CD4-positive, alpha-beta T cell treated with Interferon gamma for 1 hour (primary cell): ENCODE data around the gene ITFG1.
"Not testable (repeated sequence)": the region's sequence is repeated elsewhere in the genome, so short reads cannot be mapped to it uniquely, and the experiment has no call there.

Experiments used
- DNase-seq: peaks from one replicate; pipeline ENCODE4 v3.0.0-alpha.2; 2020

Gene ITFG1

DNA sequence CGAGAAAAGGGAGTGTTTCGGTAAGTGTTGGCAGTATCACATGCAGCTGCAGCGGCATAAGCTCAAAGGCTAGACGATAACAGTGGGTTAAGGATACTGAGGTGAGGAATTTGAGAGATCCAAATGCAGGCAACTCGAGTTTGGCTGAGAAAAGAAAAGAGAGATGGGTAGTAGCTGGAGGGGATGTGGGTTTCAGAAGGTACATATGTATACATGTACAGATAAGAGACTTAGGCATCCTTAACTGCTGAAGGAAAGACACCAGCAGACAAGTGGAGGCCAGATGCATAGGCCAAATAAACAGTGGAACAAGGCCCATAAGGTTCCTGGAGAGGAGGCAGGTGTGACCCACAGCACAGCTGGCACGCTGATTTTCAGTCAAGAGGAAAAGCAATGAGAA lies 230.6 kb downstream of the ITFG1 start:
- DNase-seq = no peak

DNA sequence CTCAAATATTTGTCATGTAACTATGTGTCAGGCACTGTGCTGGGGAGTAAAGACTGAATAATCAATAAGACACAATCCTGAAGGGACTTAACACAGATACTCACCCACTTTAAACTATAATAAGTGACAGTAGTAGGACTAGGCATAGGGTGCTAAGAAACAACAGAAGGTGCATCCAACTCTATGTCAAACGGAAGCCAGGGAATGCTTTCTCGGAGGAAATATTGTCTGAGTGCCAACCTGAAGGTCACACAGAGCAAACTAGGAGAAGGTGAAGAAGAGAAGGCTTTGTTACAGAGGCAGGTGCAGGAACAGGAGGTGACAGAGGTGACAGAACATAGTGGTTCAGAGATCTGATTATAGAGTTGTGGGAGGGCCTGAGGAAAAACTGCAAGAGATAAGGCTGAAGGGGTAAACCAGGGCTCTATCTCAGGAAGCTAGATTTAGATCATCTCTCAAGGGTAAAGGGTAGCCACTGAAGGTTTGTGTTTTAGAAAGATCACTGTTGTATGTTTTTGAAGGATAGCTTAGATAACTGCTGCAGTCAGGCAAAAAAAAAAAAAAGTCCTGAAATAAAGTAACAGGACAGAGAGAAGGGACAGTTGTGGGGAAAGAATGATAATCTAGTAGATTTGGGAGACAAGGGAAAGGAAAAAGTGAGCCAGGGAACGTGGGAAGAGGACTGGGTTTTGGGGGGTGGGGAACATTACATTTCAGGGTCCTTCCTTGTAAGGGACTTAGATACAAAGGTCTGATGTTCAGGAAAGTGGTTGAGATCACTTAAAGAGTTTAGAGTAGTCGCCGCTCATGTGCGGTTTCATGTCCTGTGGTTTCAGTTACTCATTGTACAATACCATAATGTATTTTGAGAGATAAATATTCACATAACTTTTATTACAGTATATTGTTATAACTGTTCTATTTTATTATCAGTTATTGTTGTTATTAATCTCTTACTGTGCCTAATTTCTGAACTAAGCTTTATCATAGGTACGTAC lies 231.5 kb downstream of the ITFG1 start:
- no peak for DNase-seq

DNA sequence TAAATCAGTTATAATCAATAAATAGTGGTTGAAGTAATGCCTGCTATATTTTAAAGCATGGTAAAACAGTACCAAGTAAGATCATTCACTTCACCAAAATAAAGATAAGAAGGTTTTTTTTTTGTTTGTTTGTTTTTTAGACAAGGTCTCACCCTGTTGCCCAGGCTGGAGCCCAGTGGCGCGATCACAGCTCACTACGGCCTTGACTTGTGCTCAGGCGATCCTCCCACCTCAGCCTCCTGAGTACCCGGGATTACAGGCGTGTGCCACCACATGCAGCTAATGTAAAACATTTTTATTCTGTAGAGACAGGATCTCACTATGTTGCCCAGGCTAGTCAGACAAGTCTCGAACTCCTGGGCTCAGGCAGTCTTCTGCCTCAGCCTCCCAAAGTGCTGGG lies 232.6 kb downstream of the ITFG1 start:
- no peak for DNase-seq

DNA sequence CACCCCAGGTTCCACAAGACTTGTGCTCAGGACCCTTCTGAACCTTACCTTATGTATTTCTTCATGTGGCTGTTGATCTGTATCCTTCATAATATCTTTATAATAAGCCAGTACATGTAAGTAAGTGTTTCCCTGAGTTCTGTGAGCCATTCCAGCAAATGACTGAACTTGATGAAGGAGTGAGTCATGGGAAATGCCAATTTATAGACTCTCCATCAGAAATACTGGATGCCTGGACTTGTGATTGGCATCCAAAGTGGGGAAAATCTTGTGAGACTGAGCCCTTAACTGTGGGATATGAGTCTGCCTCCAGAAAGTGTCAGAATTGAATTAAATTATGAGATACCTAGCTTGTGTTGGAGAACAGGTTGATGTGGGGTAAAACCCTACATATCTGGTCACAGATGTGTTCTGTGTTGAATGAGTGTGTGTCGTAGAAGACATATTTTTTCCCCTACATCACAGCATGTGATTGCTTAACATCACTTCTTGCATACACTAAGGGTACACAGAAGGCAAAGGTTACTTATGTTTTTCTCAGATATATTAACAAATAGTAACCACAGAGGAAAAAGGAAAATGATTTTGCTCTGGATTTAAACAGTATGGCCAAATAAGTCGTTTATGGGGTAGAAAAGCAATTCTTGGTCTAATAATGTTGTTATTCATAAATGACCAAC lies 247.0 kb downstream of the ITFG1 start:
- DNase-seq = no peak

DNA sequence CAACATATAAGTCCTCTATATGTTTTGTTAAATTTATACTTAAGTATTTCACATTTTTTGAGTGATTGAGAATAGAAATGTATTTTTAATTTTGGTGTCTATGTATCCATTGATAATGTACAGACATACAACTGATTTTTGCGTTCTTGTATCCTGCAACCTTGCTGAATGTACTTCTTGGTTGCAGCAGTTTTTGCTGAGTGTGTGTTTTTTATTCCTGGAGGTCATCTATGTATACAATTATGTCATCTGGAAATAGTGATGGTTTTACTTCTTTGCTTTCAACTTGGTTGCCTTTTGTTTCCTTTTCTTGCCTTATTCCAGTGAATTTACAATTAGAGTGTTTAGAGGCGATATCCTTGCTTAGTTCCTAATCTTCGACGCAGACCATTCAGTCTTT lies 249.6 kb downstream of the ITFG1 start:
- DNase-seq = no peak

DNA sequence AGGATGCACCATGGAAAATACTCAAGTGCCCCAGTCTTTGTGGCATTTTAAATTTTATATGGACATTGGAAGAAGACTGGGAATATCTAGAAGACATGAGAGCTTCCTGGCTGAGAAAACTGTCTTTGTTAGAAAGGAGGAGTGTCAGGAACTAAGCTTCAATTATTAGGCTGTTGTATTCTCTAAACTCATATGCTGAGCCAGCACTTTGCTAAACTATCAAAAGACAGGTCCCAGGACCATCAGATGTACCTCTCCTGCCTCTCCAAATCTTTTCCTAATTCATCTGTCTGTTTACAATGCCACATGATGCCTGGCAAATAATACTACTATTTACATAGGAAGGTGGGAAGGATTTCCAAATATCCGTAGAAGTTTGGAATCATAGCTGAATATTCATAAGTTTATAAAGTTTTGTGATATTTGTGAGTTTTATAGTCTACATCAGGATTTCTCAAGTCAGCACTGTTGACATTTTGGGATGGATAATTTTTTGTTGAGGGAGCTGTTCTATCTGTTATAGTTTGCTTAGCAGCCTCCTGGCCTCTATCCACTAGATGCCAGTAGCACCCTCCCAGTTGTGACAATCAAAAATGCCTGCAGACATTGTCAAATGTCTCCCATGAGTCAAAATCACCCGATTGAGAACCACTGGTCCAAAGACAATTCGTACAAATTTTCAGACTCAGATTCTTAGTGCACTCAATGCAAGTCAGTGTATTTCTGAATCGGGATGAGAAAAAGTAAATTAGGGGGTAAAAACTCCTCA lies 255.9 kb downstream of the ITFG1 start:
- no peak for DNase-seq

DNA sequence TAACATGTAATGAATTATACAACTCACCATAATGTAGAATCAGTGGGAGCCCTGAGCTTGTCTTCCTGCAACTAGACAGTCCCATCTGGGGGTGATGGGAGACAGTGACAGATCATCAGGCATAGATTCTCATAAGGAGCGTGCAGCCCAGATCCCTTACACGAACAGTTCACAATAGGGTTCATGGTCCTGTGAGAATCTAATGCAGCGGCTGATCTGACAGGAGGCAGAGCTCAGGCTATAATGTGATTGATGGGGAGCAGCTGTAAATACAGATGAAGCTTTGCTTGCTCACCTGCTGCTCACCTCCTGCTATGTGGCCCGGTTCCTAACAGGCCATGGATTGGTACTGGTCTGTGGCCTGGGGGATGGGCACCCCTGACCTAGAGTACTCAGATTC lies 257.4 kb downstream of the ITFG1 start:
- not testable (repeated sequence) for DNase-seq

DNA sequence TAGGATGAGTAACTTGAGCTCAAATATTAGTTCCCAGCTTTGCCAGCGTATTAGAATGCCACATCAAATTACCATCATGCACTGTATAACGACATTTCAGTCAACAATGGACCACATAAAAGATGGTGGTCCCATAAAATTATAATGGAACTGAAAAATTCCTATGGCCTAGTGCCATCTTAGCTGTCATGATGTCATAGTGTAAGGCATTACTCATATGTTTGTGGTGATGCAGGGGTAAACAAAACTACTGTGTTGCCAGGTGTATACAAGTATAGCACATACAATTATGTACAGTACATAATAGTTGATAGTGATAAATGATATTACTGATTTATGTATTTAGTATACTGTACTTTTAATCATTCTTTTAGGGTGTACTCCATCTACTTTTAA lies 262.7 kb downstream of the ITFG1 start:
- DNase-seq = no peak

DNA sequence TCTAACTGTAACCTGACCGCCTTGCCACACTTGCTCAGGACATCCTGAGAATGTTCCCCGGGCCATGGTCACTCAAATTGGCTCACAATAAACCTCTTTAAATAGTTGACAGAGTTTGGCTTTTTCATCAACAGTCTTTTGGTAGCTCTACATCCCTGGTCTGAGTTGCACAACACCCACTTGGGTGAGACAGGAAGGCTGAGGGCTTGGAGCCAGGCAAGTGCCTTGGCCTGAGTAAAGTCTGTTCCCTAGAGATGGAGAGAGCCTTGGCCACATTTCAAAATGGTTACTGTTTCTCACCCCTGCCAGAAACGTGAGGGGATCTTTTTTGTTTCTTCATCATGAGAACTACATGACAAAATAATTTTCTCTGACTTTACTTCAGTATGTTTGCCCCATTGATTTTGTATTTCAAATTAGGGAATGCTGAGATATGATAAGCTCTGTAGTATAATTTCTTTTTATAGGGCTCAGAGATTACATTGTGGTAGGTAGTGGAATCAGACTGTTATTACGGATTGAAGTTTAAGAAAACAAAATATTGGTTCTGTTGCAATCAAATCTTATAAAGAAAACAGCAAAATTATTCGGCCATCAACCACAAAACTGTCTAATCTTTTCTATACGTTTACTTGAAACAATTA lies 263.2 kb downstream of the ITFG1 start:
- DNase-seq = no peak

DNA sequence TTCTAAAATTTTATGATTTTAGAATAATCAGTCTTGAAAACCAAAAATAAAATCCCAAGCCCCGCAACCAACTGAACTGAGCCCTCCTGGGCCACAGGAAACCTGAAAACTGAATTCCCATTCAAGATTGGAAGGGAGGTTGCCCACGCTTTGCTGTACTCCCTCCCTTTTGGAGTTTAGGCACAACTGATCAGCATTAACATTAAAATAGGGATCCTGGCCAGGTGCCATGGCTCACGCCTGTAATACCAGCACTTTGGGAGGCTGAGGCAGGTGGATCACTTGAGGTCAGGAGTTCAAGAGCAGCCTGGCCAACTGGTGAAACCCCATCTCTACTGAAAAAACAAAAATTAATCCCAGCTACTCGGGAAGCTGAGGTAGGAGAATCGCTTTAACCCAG lies 264.4 kb downstream of the ITFG1 start:
- no peak for DNase-seq

DNA sequence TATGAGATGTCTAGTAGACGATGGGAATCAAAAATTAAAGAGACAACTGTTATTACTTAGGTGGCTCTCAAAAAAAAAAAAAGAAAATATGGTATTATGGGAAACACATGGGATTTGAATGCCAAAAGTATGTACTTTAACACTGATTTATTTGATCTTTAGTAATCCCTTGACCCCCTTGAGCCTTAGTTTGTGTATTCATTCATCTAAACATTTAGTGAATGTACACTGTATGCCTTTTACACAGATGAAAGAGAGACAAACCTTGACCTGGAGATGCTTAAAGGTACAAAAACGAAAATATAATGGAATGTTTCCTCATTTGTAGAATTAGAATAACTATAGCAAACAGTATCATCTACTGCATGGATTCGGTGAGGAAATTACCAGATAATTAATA lies 278.5 kb downstream of the ITFG1 start:
- no peak for DNase-seq

DNA sequence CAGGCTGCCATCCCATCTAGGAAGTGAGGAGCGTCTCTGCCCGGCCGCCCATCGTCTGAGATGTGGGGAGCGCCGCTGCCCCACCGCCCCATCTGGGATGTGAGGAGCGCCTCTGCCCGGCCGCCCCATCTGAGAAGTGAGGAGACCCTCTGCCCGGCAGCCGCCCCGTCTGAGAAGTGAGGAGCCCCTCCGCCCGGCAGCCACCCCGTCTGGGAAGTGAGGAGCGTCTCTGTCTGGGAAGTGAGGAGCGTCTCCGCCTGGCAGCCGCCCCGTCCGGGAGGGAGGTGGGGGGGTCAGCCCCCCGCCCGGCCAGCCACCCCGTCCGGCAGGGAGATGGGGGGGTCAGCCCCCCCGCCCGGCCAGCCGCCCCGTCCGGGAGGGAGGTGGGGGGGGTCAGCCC lies 279.8 kb downstream of the ITFG1 start:
- not testable (repeated sequence) for DNase-seq

DNA sequence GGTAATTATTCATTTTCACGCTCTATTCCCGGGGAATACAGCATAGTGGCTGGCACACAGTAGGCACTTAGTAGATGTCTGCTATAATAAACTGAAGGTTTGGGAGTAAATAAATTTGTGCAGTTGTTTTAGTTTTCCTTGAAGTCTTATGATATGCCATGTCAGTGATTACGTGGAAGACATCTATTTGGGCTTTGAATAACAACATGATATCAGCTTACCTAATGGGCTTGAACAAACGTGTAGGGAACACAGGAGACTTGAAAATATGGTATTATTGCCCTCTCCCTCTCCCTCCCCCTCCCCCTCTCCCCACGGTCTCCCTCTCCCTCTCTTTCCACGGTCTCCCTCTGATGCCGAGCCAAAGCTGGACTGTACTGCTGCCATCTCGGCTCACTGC lies 280.8 kb downstream of the ITFG1 start:
- DNase-seq = no peak

DNA sequence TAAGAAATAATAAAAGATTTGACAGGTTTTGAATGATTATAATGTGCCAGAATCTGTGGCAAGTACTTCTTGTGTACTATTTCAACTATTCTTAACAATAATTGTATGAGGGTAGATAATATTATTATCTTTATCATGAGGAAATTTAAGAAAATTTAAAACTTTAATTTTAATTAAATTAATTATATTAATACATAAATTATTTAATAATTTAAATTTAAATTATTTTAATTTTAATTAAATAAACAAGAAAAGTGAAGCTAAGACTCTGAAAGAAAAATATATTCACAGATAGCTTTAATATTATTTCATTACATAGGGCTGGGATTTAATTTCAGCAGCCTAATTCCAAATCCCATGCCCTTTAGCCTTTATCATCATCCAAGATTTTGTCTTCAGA lies 285.7 kb downstream of the ITFG1 start:
- DNase-seq = no peak

DNA sequence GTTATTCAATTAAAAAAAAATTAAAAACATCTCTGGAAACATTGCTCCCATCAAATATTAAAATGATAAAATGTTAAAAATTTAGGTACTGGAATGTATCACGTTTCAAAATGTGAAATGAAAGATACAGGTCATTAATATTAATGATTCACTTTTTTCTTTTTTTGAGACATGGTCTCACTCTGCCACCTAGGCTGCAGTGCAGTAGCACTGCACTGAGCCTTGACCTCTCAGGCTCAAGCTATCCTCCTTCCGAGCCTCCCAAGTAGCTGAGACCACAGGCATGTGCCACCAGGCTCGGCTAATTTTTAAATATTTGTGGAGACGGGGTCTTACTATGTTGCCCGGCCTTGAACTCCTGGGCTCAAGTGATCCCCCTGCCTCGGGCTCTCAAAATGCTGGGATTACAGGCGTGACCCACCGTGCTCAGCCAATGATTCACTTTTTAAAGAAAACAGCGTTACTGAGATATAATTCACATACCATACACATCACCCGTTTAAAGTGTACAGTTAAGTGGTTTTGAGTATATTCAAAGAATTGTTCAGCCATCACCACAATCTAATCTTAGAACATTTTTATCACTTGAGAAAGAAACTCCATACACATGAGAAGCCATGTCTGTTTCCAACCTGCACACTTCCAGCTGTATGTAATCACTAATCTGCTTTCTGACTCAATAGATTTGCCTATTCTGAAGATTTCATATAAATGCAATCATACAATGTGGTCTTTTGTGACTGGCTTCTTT lies 298.0 kb downstream of the ITFG1 start:
- DNase-seq = no peak

DNA sequence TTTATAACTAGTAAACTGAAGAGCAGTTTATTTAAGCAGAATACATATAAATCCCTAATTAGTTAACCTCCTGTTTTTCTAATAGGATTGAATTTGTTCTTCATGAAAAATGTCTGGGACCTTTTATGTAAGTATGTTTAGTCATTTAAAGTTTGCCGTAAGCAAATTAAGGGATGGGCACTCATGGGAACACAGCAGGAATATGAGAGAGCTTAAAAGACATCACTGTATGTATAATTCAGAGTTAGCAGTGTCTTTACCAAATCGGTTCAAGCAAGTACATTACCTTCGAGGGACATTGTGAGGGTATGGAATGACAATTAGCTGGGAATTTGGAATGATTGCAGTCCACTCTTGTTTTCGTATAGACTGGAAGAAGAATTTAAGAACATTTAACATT lies 299.4 kb downstream of the ITFG1 start:
- no peak for DNase-seq

DNA sequence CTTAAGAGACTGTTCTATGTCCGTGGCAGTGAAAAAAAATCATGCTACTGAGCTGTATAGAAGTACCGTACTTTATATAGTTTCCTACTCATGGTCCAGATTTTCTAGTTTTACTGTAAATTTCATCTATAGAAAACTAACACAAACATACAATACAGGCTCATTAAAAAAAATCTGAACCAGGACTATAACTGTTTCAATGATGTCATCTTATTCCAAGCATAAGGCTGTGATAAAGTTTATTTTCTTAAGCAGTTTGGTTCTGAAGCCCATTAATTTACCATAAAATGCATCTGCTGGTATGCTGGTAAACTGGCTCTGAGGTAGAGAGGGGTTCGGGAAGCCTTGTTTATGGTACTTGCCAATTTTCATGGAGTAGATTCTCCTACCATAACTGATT lies 300.4 kb downstream of the ITFG1 start:
- DNase-seq = no peak

DNA sequence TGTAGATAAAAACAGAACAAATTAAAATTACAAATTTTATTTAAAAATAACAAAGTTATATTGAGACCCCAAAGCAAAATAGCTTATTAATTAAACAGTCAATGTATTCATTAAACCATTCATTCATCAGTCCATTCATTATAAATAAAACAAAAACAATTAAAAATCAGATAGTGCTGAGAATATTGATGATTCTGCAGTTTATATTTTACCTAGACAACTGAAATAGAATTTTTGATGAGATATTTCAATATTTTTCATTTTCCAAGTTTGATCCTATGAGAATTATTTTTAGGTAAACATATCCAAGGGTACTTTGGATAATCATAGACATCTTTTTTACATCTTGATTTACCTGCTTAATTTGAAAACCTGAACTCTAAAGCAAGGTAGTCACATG lies 301.9 kb downstream of the ITFG1 start:
- no peak for DNase-seq

DNA sequence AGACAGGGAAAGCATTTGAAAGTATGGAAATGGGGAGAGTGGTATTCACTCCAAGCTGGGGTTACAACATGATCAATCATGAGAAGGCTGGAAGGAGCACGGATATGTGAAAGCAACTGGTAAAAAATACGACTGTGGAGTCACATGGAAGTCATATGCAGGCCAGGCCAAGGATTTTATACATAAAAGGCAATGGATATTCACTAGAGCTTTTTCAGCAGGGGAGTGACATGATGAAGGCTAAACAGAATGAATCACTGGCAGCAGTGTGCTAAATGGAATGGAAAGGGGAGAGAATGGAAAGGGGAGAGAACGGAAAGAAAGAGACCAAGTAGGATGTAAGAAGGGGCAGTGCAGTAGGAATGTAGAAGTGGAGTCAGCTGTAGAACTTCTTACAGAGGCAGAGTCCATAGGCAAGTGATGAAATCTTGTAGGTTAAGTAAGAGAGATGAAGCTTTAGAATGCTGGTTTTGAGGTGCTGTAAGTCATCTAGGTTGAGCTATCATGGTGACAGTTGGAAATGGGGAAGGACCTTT lies 304.1 kb downstream of the ITFG1 start:
- no peak for DNase-seq

DNA sequence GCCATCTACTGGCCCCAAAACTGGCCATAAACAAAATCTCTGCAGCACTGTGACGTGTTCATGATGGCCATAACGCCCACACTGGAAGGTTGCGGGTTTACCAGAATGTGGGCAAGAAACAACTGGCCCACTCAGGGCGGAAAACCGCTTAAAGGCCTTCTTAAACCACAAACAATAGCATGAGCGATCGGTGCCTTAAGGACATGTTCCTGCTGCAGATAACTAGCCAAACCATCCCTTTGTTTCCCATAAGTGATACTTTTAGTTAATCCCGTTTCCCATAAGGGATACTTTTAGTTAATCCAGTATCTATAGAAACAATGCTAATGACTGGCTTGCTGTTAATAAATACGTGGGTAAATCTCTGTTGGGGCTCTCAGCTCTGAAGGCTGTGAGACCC lies 308.4 kb downstream of the ITFG1 start:
- DNase-seq = not testable (repeated sequence)

DNA sequence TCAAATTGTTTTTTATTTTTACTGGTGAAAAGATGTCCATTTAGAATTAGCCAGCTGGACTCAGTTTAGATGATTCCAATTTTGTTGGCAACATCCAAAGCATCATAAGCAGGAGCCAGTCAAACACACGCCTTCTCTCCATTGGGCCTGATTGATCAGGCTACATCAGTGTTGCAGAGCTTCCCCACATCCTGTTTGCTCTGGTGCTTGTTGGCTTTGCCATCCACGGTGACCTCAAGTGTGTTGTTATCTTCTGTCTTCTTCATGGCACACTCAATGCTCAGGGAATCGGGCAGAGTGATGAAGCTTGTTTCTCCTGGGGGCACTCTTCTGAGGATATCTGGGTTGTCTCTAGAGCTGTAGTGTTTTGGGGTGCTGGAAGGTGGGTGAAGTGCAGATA lies 310.8 kb downstream of the ITFG1 start:
- DNase-seq = no peak

DNA sequence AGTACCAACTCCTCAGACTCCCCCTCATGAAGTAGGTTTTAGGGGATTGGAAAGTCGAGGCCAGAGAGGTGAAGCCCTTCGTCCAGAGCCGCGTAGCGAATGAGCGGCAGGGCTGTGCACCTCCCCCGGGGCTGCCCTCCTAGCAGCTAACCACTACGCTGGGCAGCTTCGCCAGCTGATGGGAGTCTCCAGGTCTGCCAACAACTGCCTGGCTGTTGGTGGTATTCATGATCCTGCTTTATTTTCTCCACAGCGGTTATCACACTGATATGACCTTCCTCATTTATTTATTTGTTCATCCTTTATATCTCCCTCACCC lies 316.3 kb downstream of the ITFG1 start:
- no peak for DNase-seq
